RKO (cell line): ENCODE results near the gene IL12RB2.
"Not testable (repeated sequence)": the region's sequence is repeated elsewhere in the genome, so short reads cannot be mapped to it uniquely, and the experiment has no call there.

Experiments used
- DNase-seq: peaks from one replicate; pipeline ENCODE4 v3.0.0-alpha.2; 2016; ENCODE audit warnings: low spot score

IL12RB2 gene

GRCh38 chr1:67431156-67431765 lies 123.6 kb downstream of the IL12RB2 start:
- no peak for DNase-seq

DNA sequence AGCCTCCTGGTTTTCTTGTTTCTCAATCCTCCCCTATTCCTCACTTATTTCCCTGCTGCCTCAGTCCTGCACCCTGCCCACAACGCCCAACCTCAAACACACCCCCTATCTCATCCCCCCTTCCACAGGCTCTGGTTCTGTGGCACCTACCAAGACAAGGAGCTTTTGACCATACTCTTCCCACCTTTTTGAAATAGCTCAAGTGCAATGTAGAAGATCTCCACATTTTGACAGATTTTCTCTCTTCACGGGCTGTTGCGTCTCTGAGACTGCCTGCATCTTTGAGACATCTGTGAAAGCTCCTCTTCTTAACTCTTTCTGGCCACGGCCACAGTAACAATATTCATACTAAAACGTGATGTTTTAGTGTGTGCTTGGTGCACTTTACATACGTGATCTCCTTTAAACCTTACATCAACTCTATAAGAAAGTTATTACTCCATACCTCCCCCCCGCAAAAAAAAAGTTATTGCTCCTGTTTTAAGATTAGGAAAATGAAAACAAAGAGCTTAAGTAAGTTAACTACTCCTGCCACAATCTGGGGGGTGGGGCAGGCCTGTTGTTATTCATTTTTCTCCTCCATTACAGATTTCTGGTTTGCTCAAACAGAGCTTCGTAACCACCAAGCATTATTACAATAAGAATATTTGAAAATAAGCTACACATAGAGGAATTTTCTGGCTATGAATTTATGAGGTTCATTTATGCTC lies 124.4 kb downstream of the IL12RB2 start:
- DNase-seq: no peak

GRCh38 chr1:67432745-67433144 lies 125.1 kb downstream of the IL12RB2 start:
- DNase-seq: no peak

- DNase-seq: no peak
Observed at GRCh38 chr1:67433837-67434236, 126.2 kb downstream of the IL12RB2 start.

GRCh38 chr1:67434491-67434890 lies 126.8 kb downstream of the IL12RB2 start:
- no peak for DNase-seq

GRCh38 chr1:67436511-67437055 lies 128.9 kb downstream of the IL12RB2 start:
- DNase-seq: no peak

GRCh38 chr1:67437961-67438360 lies 130.3 kb downstream of the IL12RB2 start:
- no peak for DNase-seq

DNA sequence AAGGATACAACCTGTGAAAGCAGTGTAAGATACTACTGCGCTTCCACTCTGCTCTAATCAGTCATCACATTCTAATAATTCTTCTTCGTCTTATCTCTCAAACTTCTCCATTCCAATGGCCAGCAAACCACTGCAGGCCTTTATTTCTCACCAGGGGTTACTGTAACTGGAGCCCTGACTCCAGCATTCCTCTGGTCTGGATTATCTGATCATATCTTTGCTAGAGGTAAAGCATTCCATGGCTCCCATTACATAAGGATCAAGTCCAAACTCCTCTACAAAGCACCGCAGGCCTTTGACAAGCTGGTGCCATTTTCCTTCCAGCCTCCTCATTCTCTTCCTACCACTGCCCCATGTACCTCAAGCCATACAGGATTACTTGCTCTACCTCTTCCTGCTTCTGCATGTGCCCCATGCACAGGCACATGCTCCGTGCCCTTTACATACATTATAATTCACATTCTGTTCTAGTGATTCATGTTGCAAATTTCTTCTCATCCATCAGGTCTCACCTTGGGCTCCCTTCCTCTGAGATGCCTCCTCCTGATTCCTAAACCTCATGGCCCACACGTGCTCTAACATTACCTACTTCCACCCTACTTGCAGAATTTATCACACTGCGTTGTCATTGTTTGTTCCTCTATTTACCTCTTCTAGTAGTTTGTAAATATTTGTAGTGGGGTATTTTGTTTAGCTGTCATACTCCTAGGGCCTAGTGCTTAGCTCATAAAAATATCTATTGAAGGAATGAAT lies 131.8 kb downstream of the IL12RB2 start:
- DNase-seq: no peak

GRCh38 chr1:67440339-67440738 lies 132.7 kb downstream of the IL12RB2 start:
- DNase-seq: no peak

GRCh38 chr1:67441183-67441582 lies 133.5 kb downstream of the IL12RB2 start:
- DNase-seq: no peak

- no peak for DNase-seq
Observed at GRCh38 chr1:67441739-67442281, 134.1 kb downstream of the IL12RB2 start.

- DNase-seq: not testable (repeated sequence)
Observed at GRCh38 chr1:67446014-67446413, 138.3 kb downstream of the IL12RB2 start.
